Non-pigmented ciliary epithelial cell (primary cell): Measurements from ENCODE around the gene LIMS2.

Source experiments
- DNase-seq: peaks from one replicate; pipeline ENCODE4 v3.0.0-alpha.2; 2010; ENCODE audit warnings: low read depth

LIMS2 gene, protein sequence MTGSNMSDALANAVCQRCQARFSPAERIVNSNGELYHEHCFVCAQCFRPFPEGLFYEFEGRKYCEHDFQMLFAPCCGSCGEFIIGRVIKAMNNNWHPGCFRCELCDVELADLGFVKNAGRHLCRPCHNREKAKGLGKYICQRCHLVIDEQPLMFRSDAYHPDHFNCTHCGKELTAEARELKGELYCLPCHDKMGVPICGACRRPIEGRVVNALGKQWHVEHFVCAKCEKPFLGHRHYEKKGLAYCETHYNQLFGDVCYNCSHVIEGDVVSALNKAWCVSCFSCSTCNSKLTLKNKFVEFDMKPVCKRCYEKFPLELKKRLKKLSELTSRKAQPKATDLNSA

DNA sequence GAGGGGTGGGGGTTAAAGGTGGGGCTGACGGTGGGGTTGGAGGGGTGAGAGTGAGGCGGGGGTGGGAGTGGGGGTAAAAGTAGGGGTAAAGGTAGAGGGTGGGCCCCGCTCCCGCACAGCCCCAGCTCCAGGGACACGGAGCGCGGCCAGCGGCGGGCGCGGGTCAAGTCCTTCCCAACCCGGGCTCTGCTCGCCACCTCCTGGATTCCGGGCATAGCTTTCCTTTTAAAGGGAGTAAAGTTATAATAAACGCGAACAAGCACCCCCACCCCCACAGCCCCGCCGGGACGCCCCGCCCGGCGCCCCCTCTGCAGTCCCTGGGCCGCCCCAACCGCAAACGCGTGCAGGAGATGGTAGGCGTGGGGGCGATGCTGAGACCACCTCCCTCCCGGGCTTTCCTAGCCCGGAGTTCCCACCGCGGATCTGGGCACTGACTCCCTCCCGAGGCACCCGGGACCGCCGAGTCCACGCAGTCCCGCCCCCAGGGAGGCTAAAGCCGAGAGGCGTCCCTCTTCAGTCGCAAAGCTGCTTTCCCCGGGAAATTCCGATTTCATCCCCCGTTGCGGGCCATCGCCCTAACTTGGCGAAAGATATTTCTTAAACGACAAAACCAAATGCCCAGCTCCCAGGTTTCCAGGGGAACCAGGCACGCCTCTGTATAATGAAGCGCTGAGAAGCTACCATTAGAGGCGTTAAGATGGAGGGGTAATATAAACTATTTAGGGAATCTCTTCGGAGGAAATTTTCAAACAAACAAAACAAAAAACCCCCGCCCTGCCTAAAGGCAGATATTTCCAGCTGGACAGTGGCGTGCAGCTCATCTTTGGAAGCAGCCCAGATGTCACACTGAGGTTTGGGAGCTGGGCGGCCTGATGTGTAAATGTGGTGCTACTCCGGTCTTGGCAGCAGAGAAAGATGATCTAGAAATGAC is at the start of gene LIMS2:
Gene LIMS2, minus strand, starts transcription at position 200 of the 931 bp plus-strand sequence. CDS start 506 bp downstream, outside the sequence.
- DNase-seq = no peak

DNA sequence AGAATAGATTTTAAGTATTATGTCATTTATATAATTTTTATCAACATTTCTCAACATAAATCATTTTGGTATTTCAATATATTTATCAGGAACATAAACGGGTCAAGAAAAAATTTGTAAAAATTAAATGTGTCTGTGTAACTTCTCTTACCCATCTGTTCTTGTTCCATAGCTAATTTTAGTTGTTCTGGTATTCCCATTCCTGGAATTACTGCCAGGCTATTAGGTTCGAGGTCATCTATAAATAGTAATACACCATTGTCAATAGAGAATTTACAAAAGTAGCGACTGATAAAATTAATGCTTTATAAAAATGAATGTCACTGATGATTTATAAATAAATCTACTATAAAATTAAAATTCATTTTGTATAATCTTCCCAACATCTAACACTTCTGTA is 47.5 kb upstream of the LIMS2 start:
- no peak for DNase-seq

DNA sequence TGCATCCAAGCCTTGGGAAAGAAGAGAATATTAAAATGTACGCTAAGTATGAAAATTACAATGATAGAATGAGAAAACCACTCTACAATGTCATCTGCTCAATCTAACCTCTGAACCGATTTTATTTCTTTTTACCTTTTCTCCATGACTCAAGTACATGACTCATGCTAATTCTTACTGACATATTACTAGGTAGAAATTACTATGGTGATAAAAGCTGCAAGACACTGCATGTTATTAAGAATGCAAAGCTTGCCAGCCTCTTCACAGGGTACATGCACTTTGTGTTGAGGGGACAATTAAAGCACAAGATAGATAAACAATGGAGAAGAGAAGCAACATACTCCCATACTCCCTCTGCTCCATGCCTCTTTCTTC is 46.6 kb upstream of the LIMS2 start:
- no peak for DNase-seq

DNA sequence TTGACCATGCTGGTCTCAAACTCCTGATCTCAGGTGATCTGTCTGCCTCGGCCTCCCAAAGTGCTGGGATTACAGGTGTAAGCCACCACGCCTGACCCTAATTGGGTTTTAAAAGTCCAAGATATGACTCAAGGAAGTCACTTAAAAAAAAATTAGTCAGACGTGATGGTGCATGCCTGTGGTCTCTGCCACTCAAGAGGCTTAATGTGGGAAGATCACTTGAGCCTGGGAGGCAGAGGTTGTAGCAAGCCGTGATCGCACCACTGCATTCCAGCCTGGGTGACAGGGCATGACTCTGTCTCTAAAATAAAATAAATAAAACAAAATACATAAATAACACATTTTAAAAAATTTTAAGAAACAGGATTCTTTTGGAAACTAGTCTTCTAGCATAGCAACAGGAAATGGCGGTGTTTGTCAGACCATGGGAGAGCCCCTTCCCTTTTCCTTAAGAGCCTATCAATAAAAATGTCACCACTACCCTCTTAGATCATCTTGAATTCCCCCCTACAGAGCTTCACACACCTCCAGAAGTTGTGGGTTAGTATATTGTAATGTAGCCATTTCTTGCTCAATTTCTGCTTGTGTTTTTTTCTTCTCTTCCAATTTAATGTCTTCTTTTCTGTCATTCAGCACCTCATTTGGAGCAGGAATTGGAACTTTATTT is 46.1 kb upstream of the LIMS2 start:
- DNase-seq = no peak

DNA sequence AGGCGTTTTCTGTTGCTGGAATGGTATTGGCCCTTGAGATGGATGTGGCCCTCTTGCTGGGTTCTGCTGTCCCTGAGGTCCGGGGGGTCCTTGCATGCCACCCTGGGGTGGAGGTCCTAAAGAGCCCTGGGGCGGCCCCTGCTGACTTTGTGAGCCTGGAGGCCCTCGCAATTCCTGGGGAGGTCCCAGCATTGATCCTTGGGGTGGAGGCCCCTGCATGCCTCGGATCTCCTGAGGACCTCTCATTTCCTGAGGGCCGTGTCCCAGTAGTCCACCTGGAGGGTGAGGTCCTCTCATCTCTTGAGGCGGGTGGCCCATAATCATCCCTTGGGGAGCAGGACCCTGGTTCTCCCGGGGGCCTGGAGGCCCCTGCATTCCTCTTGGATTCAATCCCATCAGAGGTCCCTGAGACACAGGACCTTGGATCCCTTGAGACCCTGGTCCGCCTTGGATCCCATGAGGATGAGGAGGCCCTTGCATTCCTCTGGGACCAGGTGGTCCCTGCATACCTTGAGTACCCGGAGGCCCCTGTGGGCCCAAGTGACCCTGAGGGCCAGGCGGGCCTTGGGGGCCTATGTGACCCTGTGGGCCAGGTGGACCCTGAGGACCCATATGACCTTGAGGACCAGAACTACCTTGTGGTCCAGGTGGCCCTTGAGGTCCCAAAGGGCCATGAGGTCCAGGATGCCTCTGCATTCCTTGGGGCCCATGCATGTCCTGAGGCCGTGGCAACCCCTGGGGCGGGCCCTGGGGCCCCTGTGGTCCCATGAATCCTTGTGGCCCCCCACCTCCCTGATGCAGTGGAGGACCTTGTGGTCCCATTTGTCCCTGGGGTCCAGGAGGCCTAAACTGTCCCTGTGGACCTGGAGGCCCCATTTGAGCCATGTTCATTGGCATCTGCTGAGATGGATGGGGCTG is 44.2 kb upstream of the LIMS2 start:
- DNase-seq = no peak

DNA sequence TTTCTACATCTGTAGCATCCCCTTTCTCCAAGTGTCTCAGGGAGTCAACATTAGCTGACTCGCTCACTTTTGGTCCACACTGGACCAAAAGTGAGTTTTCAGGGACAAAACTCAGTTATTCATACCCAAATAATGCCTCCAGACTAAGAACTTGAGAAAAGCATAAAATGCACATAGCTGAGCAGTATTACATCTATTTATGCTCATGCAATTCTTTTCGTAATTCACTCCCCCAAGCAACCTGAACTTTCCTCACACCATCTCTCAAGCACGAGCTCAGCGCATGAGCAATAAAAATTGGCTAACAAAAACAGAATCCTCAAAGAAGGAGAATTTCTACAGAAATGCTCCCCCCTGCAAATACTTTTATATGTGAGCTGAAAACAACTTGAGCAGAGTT is 42.9 kb upstream of the LIMS2 start:
- no peak for DNase-seq

DNA sequence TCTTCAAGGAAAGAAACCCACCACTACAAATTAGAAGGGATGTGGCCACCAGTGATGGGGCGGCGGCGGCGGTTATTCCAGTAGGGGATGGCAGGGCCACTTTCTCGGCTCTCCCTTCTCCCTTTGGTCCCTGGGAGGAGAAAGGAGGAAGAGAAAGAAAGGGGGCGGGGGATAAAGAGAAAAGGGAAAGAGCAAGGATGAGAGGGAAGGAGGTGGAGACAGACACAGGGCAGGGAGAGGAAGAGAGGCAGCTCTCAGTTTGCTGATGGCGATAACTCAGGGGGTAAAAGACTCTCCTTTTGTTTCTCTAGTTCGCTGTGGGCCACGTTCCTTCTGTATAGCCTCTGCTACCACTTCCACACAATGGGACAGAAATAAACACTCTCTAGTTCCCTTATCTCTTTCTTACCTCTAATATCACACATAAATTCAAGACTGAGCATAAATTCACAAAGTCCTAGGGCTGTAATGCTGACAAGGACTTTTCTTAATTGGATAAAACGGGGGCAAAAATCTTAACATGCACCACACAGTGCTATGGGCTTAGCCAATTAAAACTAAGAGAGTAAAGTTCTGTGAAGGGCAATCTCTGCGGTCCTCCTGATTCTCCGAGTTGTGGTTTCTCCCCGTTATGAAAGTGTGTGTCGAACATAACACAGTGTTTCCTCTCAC is 40.6 kb upstream of the LIMS2 start:
- no peak for DNase-seq

DNA sequence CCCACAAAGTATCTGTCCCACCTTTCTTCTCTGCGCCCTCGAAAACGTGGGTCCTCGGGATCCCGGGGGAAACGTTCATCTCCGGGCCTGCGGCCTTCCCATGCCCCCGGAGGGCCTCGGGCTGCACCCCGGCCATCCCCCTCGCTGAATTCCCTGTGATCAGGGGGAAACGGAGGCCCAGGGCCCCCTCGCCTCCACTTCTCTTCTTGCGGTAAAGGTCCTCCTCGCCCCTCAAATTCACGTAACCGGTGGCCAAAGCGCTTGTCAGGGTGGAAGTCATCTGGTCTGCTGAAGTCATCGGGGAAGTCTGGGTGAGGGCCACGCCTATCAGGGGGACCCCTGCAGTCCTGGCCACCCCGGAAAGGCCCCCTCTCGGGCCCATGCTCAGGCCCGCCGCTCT is 38.2 kb upstream of the LIMS2 start:
- no peak for DNase-seq

DNA sequence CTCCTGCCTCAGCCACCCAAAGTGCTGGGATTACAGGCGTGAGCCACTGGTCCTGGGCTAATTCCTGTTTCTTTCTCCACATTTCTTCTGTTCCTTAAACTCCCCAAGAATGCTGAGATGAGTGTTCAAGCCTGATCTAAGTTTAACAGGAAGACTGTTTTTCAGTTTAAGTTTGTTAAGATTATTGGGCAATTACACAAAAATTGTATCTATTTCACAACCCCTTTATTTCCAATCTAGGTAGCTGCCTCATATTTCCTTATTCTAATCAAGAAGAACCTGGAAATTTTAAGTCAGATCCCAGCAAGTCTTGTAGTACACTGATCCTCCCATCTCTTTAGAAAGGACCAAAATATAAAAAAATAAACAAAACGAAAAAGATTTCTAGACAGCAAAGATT is 37.7 kb upstream of the LIMS2 start:
- no peak for DNase-seq

DNA sequence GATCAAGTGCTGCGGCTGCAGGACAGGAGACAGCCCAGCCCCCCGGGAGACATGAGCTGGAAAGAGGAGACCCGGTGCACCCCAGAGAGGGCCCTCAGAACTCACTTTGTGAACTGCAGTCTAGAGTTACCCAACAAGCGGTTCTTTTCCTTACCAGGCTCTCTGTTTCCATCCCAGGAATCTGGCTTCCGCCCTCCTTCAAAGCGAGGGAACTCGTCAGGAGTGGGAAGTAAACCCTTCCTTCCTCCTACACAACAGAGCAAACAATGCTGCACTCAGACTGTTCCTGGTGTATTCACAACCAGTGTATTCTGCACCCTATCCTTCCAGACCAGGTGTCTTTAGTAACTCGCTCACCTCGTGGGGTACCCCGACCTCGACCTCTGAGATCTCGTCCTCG is 34.0 kb upstream of the LIMS2 start:
- DNase-seq = no peak

DNA sequence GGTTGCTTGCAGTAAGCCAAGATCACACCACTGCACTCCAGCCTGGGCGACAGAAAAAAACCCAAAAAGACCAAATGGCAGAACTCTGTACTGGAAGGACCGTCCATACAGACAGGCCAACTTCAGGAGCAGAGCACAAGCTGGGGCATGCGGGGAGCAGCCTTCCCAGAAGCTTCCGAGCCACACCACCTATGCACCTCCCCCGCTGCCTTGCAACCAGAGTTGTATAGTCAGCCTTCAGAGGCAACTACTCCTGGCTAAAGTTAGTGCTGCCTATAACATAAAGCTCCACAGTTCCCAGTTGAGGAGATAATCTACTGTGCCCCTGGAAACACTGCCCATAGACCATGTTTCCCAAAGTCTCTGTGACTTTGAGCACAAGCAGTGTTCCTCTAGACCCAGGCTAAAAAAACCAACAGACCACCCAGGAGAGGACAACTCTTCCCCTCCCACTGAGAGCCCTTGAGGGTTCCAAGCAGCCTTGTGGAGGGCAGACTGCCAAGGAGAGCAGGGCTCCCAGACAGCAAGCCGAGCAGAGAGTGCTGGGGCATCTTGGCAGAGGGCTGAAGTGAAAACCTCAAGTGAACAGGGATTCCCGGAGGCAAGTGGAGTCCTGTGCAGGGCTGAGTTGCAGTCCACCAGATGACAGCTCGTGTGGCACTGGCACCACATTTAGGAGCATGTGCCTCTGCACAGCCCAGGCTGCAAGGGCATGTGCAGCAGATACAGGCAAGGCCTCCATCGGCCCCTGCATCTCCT is 32.7 kb upstream of the LIMS2 start:
- no peak for DNase-seq

DNA sequence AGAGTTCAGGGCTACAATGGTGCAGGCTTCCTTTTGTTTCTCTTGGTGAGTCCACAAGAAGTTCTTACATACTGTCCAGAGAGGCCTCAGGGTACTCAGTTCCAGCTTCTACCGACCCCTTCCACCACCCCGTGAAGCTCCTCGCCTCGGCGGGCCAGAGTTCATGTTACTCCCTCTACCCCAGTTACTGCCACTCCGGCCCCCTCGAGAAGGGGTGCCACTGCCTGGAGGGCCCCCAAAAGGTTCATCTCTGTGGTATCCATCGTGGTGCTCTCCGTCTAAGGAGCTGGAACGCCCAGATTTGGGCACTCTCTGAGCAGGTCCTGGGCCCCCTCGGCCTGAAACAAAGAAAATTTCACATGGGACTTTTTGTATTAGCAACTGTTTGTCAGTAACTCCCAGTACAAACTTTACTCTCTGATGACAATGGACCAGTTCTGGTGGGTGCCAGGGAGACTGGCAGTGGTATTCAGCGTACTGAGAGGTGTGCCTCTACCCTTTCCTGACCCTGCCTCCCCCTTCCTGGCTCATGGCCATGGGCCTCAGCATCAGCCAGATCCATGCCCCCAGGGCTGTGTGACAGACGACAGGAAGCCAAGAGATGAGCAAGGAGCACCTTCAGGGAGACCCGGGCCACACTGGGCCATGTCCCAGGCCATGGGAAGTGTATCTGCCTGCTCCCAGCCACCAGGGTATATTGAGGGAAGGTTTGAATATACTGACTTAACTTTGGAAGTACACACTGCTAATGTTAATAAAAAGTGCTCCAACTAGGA is 31.1 kb upstream of the LIMS2 start:
- DNase-seq = no peak

DNA sequence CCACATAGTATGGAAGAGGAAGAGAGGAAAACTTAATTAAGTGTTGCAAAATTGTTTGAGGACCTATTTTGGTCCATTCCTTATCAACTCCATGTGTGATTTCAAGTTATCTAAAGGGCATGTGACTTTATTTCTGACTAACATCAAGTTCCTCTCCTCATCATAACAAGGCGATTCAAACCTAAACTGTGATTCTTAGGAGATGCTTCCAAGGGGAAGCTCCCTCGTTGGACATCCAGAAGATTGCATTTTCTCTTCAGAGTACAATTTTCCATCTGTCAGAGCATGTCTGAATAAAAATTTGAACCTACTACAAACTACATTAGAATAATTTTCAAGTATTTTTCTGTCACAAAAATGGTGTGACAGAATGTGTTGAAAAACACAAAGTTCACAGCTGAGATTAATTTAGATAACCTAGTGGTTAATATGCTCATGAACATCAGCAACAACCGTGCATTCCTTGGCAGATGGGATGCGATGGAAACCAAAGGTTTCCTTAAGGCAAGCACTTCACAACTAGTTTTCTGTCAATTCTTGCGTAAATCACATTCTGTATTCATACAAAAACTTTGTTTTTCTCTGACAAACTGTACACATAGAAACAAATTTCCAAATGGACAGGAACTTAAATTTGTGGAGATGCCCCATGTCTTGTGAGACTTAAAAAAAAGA is 30.2 kb upstream of the LIMS2 start:
- no peak for DNase-seq

DNA sequence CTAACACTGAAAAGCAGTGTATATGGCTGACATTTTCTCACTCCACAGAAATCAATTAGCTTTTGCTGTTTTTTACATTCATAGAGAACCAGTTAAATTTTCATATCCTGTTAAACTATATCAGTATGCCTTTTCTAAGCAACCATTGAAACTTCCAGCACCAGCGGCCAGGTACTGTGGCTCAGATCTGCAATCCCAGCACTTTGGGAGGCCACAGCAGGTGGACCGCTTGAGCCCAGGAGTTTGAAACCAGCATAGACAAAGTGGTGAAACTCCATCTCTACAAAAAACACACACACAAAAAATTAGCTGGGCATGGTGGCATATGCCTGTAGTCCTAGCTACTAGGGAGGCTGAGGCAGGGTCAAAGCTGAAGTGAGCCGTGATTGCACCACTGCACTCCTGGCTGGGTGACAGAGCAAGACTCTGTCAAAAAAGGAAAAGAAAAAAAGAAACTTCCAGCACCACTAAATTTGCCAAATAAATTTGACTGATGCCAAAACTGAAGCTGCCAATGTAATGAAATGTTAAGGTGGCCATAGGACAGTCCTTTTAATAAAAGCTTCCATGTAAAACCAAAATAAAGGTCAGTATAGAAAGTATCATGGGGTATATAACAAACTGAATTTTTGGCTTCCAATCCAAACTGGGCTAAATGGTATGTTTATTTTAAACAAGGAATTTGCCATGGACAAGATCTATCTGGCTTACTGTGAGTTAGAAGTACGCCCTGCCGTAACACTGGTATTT is 29.5 kb upstream of the LIMS2 start:
- DNase-seq = no peak

DNA sequence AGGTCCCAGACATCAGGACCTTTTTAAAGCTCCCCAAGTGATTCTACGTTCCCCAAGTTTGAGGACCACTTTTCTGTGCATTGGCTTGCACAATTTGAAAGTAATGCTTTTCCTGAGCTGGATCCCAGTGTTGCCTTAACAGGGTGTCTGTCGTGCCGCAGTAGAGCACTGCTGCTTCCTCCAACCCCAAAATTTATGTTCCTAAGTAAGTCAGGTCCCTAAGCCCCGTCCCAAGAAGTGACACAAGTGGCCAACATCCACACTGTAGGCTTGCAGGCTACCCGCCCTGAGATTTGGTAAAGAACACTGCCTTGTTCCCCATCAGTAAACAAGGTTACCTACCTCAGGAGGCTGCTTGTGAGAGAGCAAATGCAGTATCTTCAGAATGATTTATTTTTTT is 28.0 kb upstream of the LIMS2 start:
- no peak for DNase-seq

DNA sequence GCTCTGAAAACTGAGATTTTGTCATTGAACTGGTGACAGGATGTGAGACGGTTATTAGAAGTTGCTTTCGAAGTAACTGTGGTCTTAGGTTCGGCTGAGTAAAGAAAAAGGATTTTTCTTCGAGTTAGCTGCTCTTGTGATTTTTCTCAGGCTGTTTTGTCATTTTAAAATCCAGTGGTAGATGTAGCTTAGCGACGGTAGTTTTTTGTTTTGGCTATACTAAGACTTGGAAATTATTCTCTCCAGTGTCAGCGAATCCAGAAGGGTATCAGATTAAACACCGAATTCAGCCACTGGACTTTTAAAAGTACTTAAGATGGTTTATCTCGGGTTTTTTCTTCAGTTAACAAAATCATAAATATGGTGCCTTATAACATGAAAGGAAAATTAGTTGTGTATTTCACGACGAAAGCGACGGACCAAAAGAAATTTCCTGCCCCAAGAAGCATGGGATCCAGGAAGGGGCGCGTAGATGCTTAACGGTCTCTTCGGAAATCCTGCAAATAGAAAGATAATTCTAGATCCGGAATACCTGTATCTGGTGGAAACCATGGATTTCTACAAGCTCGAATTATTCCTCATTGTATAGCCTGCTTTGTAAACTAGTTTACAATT is 27.2 kb upstream of the LIMS2 start:
- no peak for DNase-seq

DNA sequence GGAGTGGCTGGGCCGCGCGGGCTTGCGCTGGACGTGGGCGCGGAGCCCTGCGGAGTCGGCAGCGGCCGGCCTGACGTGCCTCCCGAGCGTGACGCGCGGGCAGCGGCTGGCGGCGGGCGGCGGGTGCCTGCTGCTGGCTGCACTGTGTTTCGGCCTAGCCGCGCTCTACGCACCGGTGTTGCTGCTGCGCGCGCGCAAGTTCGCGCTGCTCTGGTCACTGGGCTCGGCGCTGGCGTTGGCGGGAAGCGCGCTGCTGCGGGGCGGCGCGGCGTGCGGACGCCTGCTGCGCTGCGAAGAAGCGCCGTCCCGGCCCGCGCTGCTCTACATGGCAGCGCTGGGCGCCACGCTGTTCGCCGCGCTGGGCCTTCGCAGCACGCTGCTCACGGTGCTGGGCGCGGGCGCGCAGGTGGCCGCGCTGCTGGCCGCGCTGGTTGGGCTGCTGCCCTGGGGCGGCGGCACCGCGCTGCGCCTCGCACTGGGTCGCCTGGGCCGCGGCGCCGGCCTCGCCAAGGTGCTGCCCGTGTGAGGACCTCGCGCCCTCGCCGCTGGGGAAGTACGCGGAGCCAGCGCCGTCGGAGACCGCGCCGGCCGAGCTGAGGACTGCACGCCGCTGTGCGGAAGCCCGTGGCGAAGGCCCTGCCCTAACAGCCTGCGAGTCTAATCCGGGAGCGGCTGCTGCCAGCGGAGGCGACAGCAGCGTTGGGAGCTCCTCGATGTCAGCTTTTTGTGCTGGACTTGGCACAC is 26.5 kb upstream of the LIMS2 start:
- no peak for DNase-seq
